ENCODE measurements around the gene WDR18.

Gene WDR18

DNA sequence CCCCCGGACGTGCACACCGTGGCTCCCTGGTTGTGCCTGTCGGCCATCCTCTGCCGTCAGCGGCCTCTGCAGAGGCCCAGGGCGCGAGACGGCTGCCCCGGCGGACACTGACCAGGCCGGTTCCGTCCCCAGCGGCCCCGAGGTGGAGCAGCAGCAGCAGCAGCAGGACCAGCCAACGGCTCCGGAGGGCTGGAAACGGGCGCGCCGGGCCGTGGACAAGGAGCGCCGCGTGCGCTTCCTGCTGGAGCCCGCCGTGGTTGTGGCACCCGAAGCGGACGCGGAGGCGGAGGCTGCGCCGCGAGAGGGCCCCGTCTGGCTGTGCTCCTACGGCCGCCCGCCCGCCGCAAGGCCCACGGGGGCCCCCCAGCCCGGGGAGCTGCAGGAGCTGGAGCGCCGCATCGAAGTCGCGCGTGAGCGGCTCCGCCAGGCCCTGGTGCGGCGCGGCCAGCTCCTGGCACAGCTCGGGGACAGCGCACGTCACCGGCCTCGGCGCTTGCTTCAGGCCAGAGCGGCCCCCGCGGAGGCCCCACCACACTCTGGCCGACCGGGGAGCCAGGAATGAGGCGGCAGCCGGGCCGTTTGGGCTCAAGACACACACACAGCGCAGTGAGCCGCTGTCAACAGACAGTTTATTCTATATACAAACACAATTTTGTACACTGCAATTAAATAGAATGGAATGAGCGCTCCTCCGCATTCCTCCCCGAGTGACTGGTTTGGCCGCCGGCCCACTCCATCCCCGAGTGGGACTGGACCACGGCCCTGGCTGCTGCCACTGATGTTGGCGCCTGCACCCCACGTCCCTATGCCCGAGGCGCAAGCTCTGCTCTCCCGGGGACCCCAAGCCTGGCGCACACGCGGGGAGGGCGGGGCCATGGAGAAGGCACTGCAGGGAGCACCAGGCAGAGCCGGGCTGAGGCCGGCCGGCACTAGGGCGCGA is 25.2 kb downstream of the WDR18 start:
- H3K36me3 ChIP-seq: peaks cover 38% of the 10 kb centered on the region
- H3K9me3 ChIP-seq (ENCODE audit: severe bottlenecking): peaks cover 2% of the 10 kb centered on the region
- H3K27me3 ChIP-seq (ENCODE audit: insufficient read depth, low read depth, severe bottlenecking): no peaks in the 10 kb centered on the region
- no peak overlapping the region for H3K27ac ChIP-seq
- no peak overlapping the region for H3K4me3 ChIP-seq (ENCODE audit: low read depth, low read length)
- no peak for DNase-seq
- TF ChIP-seq, protein P1, sequence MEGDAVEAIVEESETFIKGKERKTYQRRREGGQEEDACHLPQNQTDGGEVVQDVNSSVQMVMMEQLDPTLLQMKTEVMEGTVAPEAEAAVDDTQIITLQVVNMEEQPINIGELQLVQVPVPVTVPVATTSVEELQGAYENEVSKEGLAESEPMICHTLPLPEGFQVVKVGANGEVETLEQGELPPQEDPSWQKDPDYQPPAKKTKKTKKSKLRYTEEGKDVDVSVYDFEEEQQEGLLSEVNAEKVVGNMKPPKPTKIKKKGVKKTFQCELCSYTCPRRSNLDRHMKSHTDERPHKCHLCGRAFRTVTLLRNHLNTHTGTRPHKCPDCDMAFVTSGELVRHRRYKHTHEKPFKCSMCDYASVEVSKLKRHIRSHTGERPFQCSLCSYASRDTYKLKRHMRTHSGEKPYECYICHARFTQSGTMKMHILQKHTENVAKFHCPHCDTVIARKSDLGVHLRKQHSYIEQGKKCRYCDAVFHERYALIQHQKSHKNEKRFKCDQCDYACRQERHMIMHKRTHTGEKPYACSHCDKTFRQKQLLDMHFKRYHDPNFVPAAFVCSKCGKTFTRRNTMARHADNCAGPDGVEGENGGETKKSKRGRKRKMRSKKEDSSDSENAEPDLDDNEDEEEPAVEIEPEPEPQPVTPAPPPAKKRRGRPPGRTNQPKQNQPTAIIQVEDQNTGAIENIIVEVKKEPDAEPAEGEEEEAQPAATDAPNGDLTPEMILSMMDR (IDR thresholded peaks at IDR 0.05; ENCODE audit: low read depth, low read length): no peak

DNA sequence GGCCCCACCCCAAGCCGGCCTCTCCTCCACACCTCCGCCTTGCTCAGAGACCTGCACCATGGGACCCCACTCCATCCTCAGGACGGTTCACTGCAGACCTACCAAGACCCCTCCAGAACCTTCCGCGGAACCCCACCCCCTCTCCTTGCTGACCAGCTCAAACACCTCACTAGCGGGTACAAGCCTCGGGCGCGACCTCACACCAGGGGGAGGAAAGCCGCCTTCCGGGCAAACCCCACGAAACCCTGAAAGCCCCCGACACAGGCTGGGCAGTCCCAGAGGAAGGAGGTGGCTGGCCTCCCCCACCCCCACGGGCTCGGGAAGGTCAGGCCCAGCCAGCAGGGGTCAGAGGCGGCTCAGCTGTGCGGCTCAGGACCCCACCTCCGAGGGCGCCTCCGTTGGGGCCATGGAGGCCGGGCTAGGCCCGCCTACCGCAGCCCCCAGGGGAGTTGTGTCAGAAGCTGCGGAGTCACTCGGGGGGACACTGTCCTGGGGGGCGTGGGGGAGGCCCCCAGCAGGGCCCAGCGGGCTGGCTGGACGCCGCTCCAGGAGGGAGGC is 25.9 kb downstream of the WDR18 start:
- TF ChIP-seq, protein P1 (IDR thresholded peaks at IDR 0.05; ENCODE audit: low read depth, low read length): no peak
- Histone ChIP-seq H3K36me3 (peaks cover 40% of the 10 kb centered on the region), H3K27ac (no peak overlapping the region), H3K27me3 (ENCODE audit: insufficient read depth, low read depth, severe bottlenecking) (no peaks in the 10 kb centered on the region), H3K4me3 (ENCODE audit: low read depth, low read length) (no peak overlapping the region), H3K9me3 (ENCODE audit: severe bottlenecking) (peaks cover 2% of the 10 kb centered on the region)
- no peak for DNase-seq

DNA sequence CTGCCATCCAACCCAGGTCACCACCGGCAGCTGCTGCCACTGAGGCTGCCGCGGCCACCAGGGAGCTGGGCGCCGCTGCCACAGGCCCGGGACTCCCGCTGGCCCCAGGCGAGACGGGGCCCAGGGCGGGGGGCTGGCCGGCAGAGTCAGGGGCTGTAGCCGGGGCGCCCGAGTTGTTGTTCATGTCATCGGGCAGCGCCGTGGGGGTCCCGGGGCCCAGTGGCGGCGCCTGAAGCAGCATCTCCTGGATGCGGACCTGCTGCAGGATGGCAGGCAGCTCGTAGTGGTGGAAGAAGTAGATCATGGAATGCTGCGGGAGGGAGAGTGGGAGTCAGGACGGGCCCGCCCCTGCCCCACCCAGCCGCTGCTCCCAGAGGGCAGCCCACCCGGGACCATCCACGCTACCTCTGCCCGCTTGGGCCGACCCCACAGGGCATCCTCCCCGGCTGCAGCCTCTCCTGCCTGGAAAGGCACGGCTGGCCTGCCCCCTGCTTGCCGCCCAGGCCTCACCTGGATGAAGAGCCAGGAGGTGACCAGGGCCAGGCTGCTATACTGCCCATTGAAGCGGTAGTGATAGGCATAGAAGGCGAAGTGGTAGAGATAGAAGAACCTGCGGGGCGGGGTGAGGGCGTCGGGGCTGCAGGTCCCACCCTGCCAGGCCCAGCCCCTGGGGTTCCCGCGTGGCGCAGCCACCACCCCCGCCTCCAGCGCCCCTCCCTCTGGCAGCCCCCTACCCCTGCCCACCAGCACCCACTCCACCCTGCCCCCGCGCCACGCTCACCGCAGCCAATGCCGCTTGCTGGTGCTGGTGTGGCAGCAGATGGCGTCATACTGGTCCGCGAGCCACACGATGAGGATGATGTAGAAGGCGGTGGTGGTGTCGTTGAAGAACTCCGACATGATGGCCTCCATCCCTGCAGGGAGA is 26.7 kb downstream of the WDR18 start:
- H3K4me3 ChIP-seq (ENCODE audit: low read depth, low read length): no peak overlapping the region
- no peaks in the 10 kb centered on the region for H3K27me3 ChIP-seq (ENCODE audit: insufficient read depth, low read depth, severe bottlenecking)
- H3K36me3 ChIP-seq: peaks cover 40% of the 10 kb centered on the region
- H3K9me3 ChIP-seq (ENCODE audit: severe bottlenecking): peaks cover 2% of the 10 kb centered on the region
- H3K27ac ChIP-seq: no peak overlapping the region
- TF ChIP-seq, protein P1 (IDR thresholded peaks at IDR 0.05; ENCODE audit: low read depth, low read length): no peak
- no peak for DNase-seq

DNA sequence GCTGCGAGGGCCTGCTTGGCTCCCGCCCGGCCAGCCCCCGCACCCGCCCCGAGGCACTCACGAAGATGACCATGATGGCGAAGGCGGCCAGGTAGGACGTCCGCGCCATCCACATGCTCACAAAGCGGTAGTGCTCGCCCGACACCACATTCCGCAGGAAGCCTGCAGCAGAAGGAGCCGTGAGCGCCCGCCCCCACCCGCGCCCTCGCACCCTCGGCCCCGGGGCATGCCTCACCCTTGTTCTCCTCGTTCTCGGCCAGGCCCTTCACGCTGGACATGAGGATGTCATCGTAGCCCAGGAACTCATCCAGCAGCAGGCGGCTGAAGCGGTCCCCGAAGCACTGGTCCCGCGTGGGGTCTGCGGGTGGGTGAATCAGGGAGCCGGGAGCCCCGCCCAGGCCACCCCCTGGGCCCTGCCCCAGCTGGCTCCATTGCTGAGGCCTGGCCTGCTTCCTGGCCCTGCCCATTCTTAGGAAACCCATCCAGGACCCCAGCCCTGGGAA is 27.7 kb downstream of the WDR18 start:
- H3K36me3 ChIP-seq: peaks cover 42% of the 10 kb centered on the region
- peaks cover 2% of the 10 kb centered on the region for H3K9me3 ChIP-seq (ENCODE audit: severe bottlenecking)
- H3K27ac ChIP-seq: no peak overlapping the region
- H3K4me3 ChIP-seq (ENCODE audit: low read depth, low read length): no peak overlapping the region
- H3K27me3 ChIP-seq (ENCODE audit: insufficient read depth, low read depth, severe bottlenecking): no peaks in the 10 kb centered on the region
- TF ChIP-seq, protein P1 (IDR thresholded peaks at IDR 0.05; ENCODE audit: low read depth, low read length): no peak
- DNase-seq: no peak

DNA sequence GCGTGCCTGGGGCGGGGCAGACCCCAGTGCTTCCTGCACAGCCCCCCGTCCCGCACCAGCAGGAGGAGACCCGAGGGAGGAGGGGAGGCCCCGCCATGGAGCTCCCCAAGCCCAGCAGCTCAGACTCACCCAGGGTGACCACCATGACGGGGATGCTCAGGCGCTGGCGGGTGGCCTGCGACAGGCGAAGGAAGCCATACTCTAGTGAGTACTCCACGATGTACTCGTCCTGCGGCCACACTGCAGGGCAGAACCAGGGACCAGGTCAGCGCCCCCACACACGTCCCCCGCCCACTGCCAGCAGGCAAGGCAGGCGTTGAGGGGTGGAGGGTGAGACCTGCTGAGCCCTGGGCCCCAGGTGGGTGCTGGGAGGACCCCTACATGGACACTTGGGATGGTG is 28.2 kb downstream of the WDR18 start:
- no peak for DNase-seq
- no peaks in the 10 kb centered on the region for H3K27me3 ChIP-seq (ENCODE audit: insufficient read depth, low read depth, severe bottlenecking)
- TF ChIP-seq, protein P1 (IDR thresholded peaks at IDR 0.05; ENCODE audit: low read depth, low read length): no peak
- H3K27ac ChIP-seq: no peak overlapping the region
- H3K36me3 ChIP-seq: peaks cover 42% of the 10 kb centered on the region
- no peak overlapping the region for H3K4me3 ChIP-seq (ENCODE audit: low read depth, low read length)
- peaks cover 2% of the 10 kb centered on the region for H3K9me3 ChIP-seq (ENCODE audit: severe bottlenecking)

All from WERI-Rb-1 (cell line).